Fibroblast of peridontal ligament (primary cell): ENCODE data around the gene ZSCAN5A.
"Not testable (repeated sequence)": the region's sequence is repeated elsewhere in the genome, so short reads cannot be mapped to it uniquely, and the experiment has no call there.

Source experiments
- DNase-seq: peaks from one replicate; pipeline ENCODE4 v3.0.0-alpha.2; 2010; ENCODE audit errors: extremely low read depth

The ZSCAN5A gene, protein sequence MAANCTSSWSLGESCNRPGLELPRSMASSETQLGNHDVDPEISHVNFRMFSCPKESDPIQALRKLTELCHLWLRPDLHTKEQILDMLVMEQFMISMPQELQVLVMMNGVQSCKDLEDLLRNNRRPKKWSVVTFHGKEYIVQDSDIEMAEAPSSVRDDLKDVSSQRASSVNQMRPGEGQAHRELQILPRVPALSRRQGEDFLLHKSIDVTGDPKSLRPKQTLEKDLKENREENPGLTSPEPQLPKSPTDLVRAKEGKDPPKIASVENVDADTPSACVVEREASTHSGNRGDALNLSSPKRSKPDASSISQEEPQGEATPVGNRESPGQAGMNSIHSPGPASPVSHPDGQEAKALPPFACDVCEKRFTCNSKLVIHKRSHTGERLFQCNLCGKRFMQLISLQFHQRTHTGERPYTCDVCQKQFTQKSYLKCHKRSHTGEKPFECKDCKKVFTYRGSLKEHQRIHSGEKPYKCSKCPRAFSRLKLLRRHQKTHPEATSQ

GRCh38 chr19:56314381-56315076, at the start of gene ZSCAN5A:
TSS of gene ZSCAN5A (minus strand) at chr19:56314839. CDS start at chr19:56225046, 89,793 bp downstream.
- peak; percentile 94 for DNase-seq

GRCh38 chr19:56360841-56361240, 46.2 kb upstream of the ZSCAN5A start:
- DNase-seq, result no peak

GRCh38 chr19:56356944-56357343, 42.3 kb upstream of the ZSCAN5A start:
- DNase-seq, result no peak

DNA sequence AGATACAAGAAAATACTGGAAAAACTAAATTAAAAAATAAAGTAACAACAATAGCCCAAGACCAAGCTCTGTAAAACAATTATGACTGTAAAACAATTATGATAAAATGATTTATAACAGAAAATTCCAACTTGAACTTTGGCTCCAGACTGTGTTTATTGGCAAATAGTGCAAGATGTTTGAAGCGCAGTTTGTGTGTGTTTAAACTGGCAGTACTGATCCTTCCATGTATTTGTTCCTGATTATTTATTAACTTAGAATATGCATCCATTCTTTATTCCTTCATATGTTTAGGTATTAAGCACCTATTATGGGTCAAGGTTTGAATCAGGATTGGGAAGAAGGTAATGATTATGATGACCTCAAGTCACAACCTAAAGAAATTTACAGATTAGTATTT, 40.9 kb upstream of the ZSCAN5A start:
- no peak for DNase-seq

DNA sequence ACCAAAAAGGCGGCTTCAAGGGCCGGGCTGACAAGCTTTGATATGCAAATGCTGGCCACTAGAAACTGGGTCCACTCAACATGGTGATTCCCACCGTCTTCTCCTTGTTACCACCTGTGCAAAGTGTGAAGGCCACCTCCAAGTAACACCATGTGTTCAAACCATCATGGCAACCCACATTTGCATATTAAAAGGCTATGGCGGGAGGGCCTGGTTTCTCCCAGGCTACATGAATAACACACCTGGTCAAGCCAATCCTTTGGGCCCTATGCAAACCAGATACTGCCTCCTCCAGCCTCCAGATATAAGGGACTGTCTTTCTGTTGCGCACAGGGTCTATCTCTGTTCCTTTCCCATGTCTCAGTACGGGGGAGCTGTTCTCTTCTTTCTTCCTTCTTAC, 36.6 kb upstream of the ZSCAN5A start:
- no peak for DNase-seq

GRCh38 chr19:56350416-56351045, 35.9 kb upstream of the ZSCAN5A start:
- peak; percentile 59 for DNase-seq

DNA sequence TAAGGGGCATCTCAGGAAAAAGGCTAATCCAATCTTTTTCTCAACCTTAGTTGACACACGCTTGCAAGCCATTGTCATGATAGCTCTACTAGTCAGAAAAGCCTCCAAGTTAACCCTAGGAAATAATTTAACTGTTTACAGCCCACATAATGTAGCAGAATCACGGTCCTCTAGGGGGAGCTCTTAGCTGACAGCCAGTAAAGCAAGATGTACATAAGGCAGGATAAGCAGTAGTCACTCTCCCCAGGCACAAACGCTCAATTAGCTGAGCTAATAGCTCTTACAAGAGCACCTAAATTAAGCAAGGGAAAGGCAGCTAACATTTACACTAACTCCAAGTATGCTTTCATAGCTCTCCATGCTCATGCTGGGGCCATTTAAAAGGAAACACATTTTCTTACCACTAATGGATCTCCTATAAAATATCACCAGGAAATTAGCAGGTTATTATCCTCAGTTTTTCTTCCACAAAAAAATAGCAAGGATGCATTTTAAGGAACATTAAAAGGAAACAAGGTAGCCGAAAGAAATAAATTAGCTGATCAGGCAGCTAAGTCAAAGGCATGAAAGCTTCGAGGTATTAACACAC, 33.7 kb upstream of the ZSCAN5A start:
- no peak for DNase-seq

DNA sequence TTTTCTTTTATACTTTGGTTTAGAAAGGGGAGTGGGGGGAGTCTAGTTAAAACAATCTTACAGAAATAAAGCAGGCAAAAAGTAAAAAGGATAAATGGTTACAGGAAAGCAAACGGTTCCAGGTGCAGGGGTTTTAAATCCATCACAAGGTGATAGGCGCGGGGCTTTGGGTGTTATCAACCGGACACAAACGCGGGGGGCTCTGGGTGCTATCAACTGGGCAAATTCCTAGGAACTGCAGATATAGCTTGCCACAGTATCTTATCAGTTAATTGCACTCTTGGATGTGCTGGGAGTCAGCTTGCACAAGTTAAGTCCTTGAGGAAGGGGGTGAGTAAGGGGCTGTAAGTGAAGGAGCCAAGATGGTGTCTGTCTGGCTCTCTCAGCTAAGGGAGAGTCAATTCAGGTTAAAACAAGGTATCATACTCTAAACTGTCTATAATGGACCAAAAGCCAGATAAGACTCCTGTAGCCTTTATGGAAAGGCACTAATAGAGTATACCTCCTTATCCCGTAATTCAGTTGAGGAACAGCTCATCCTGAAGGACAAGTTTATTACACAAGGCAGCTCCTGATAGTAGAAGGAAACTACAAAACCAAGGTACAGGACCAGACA, 32.6 kb upstream of the ZSCAN5A start:
- DNase-seq, result no peak

DNA sequence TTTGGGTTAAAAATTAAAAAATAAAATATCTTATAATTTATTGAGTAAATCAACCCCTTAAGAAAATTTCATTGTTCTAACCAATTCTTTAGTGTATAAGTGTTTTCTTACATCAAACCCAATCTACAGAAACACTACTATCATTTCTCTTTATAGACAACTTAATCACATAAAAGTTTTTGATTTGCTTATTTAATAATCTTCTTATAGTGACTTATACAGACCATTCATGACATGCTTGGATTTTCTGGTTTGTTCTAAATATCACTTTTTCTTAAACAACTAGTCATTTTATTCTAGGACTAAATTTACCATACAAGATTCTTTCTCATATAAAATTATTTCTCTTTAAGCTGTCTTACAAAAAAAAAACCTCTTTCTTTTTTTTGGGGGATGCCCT, 27.3 kb upstream of the ZSCAN5A start:
- no peak for DNase-seq

GRCh38 chr19:56339031-56339430, 24.4 kb upstream of the ZSCAN5A start:
- not testable (repeated sequence) for DNase-seq

- DNase-seq, result not testable (repeated sequence)
Observed at GRCh38 chr19:56337077-56337476, 22.4 kb upstream of the ZSCAN5A start.

- DNase-seq, result not testable (repeated sequence)
Observed at GRCh38 chr19:56335371-56335770, 20.7 kb upstream of the ZSCAN5A start.

DNA sequence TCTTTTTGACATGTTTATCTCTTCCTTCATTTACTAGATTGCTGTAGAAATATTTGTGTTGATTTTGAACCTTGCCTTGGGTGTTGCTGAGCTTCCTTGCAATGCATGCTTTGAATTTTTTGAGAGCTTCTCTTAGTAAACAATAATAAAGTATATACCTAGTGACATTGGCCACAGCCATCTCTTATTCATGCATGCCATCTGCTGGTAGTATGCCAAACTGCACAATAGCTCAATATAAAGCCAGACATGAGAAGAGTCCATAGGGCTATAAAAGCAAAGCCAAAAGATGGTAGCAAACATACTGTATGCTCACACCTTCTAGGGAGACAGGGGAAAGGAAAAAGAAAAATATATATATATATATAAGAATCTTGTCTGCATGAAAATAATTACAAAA, 18.9 kb upstream of the ZSCAN5A start:
- DNase-seq, result peak; percentile 65

- no peak for DNase-seq
Observed at GRCh38 chr19:56332695-56333094, 18.1 kb upstream of the ZSCAN5A start.

DNA sequence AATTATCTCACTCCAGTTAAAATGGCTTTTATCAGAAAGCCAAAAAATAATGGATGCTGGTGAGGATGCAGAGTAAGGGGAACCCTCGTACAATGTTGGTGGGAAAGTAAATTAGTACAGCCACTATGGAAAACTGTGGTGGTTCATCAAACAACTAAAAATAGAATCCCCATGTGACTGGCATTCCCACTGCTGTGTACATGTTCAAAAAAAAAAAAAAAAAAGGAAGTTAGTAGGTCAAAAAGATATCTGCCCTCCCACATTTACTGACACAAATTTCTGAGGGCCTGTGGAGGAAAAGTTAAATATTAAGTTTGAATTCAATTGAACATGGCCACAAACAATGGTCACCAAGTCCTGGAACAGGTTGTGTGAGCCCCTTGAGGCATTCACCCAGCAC, 9.8 kb upstream of the ZSCAN5A start:
- DNase-seq, result no peak

DNA sequence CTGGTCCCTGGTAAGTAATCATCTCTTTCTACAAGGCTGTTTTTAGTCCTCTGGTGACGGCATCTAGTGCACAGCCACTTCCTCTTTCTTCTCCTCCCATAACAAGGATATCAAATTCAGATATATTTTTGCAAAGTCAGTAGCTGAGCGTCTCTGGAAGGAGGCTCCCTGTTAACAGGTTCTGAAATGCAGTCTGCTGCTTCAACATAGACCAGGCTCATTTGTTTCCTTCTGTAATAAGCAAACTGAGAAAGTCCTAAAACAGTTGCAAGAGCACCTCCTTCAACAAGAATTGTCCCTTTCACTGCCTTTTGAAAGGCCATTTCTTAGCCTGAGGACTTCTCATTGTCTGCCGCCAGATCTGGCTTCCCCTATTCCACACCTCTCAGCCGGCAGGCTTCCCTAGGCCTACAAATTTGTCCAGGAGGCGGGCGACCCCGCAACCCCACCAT, 7.4 kb upstream of the ZSCAN5A start:
- DNase-seq, result no peak

- DNase-seq, result no peak
Observed at GRCh38 chr19:56321254-56321988, 6.8 kb upstream of the ZSCAN5A start.

- no peak for DNase-seq
Observed at GRCh38 chr19:56319991-56320390, 5.4 kb upstream of the ZSCAN5A start.

- DNase-seq, result no peak
Observed at GRCh38 chr19:56317749-56318148, 3.1 kb upstream of the ZSCAN5A start.

GRCh38 chr19:56316728-56317127, 2.1 kb upstream of the ZSCAN5A start:
- DNase-seq, result no peak
